GM21515 (cell line): ENCODE data around the gene RPL36AL.

Experiments used
- ATAC-seq: cut with Tn5 transposase; IDR thresholded peaks from one replicate; pipeline ENCODE4 v1.9.1; 2021; ENCODE audit not compliant: unreplicated experiment

RPL36AL gene

DNA sequence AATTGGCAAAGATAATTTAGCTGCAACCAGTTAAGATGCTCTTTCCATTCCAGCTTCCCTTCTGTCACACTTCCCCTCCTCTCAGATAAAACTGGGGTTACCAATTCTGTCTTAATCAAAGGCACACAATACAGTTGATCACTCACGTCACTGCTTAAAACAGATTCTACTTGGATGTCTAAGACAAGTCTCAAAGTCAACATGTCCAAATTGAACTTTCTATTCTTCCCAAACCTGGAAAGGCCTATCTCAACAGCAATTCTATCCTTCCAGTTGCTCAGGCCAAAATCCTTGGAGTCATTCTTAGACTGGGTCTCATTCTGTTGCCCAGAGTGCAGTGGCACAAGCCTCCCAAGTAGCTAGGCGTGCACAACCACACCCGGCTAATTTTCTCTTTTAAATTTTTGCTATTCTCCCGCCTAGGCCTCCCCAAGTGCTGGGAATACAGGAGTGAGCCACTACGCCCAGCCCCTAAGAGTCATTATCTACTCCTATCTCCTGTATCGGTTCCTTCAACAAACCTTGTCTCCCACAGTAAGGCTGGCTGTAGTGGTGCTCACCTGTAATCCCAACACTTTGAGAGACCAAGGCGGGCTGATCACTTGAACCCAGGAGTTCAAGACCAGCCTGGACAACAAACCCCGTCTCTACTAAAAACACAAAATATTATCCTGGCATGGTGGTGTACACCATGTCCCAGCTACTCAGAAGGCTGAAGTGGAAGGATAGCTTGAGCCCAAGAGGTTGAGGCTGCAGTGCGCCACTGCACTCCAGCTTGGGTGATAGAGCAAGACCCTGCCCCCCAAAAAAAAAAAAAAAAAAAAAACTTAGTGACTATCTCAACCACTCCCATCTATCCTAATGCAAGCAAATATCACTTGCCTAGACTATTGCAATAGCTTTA is 39.0 kb downstream of the RPL36AL start:
- ATAC-seq, result no peak

DNA sequence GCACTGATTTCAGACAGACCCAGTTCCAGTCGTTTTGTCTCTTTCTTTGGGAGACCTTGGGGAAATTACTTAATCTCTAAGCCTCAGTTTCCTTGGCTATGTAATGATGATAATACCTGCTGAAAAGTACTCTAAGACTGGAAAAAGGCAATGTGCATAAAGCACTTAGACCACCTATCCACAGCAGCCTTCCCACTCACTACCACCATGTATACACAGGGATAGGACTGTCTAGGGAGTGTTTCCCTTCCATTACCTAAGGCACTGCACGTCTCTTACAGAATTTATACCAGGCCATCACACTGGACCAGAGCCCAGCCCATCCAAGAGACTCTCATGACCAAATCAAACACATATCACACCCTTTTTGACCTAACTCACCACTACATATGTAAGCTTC is 40.6 kb downstream of the RPL36AL start:
- ATAC-seq, result no peak

- ATAC-seq, result no peak
These were observed 42.3 kb downstream of the RPL36AL start for GRCh38 chr14:49578141-49578540.

DNA sequence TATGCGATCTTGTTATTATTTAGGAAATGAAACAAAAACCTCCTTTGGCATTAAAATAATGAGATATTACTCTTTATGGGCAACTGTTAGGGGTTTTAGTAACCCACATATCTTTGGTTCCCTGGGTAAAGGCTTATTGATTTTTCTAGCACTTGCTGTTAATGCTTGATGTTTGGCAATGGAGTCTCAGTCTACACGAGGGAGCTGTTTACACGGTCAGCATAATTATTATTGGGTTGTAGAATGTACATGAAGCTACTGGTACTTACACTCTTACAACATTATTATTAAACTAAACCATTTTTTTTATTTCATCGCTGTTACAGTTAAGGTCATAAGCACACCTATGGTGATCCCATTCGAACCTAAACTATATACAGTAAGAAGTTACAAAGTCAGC is 46.4 kb downstream of the RPL36AL start:
- no peak for ATAC-seq

DNA sequence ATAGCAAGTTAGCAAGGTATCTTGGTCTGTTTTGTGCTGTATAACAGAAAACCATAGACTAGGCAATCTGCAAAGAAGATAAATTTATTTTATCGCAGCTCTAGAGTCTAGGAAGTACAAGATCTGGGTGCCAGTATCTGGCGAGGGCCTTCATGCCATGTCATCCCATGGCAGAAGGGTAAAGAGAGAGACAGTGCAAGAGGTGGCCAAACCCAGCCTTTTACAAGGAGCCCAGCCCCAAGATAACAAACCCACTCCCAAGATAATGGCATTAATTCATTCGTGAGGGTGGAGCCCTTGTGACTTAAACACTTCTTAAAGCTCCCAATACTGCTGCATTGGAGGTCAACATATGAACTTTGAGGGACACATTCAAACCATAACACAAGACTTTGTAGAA is 51.1 kb downstream of the RPL36AL start:
- no peak for ATAC-seq
